ENCODE measurements around the gene ZBTB46. TPM values are rescaled to one million over a fixed set of nuclear protein-coding genes. Genes with fewer than 3 reads are reported as not detected.
A peak's percentile ranks its signal among the peaks of the same experiment; 100 is the strongest.
"Not testable (repeated sequence)": the region's sequence is repeated elsewhere in the genome, so short reads cannot be mapped to it uniquely, and the experiment has no call there.

Gene ZBTB46
- total RNA-seq, 1 donor from 2014 or later: 1.7 TPM

GRCh38 chr20:63789836-63790571, 41.1 kb downstream of the ZBTB46 start:
- DNase-seq (ENCODE audit: low spot score): no peak

GRCh38 chr20:63787749-63788148, 43.3 kb downstream of the ZBTB46 start:
- DNase-seq (ENCODE audit: low spot score): no peak

- DNase-seq (ENCODE audit: low spot score): no peak
Observed at GRCh38 chr20:63787302-63787701, 43.8 kb downstream of the ZBTB46 start.

DNA sequence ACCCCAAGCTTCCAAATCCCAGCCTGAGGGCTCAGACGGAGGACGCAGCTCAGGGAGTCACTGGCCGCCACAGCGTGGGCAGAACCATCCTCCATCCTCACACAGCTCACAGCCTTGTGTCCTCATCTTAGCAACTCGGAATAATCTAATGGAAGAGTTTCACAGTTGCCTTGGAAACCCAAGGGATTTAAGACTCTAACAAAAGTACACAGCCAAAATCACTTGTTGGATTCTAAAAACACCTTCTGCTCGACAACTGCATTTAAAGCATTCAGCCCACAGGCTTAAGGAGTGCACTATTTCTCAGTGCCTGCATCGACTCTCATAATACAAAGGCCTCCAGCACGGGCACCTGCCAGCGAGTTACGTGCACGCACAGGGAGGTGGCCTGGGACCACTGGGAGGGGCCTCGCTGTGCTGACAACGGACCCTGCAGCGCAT, 45.4 kb downstream of the ZBTB46 start:
- no peak for DNase-seq (ENCODE audit: low spot score)

- no peak for DNase-seq (ENCODE audit: low spot score)
Observed at GRCh38 chr20:63783970-63784369, 47.1 kb downstream of the ZBTB46 start.

DNA sequence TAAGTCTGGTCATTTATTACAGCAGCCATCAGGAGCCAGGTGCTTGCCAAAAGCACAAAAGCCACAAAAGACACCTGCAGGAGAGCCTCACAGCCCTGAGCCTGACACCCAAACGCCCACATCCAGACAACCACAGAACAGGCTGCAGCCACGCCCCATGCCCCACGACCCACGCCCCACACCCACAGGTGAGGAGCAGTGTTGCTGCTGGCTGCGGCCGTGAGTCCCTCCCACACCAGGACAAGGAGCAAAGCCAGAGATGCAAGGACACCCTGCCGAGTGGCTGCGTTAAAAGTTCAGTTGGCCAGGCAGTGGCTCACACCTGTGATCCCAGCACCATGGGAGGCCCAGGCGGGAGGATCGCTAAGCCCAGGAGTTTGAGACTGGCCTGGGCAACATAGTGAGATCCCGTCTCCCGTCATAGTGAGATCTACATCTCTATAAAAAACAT, 48.5 kb downstream of the ZBTB46 start:
- no peak for DNase-seq (ENCODE audit: low spot score)

DNA sequence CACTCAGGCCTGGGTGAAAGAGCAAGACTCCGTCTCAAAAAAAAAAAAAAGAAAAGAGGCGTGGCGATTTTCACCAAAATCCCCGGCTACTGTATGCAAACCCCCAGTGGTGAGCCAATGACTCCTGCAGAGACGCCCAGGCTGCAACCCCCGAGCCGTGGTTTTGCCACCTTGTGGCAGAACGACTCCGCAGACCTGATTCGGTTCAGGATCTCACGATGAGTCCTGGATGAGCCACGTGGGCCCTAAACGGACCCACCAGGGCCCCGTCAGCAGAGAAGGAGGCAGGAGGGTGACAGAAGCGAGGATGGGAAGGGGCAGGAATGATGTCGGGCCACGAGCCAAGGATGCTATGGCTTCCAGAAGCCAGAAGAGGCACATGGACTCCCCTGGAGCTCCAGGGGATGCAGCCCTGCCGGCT, 49.0 kb downstream of the ZBTB46 start:
- DNase-seq (ENCODE audit: low spot score): no peak

DNA sequence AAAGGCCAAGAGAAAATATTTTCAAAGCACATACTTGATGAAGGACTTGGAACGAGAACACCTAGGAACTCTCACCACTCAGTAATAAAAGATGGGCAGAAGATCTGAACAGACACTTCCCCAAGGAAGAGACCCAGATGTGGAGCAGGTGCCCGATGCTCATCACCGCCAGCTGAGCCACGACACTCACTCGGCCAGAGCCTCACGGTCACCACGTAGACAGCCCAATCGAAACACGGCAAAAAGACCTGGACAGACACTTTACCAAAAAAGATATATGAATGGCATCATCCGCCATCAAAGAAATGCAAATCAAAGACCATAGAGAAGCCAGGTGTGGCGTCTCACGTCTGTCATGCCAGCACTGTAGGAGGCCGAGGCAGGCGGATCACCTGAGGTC, 49.9 kb downstream of the ZBTB46 start:
- no peak for DNase-seq (ENCODE audit: low spot score)

- DNase-seq (ENCODE audit: low spot score): no peak
Observed at GRCh38 chr20:63778857-63779256, 52.2 kb downstream of the ZBTB46 start.

- no peak for DNase-seq (ENCODE audit: low spot score)
Observed at GRCh38 chr20:63778034-63778752, 52.9 kb downstream of the ZBTB46 start.

GRCh38 chr20:63777614-63778013, 53.5 kb downstream of the ZBTB46 start:
- no peak for DNase-seq (ENCODE audit: low spot score)

DNA sequence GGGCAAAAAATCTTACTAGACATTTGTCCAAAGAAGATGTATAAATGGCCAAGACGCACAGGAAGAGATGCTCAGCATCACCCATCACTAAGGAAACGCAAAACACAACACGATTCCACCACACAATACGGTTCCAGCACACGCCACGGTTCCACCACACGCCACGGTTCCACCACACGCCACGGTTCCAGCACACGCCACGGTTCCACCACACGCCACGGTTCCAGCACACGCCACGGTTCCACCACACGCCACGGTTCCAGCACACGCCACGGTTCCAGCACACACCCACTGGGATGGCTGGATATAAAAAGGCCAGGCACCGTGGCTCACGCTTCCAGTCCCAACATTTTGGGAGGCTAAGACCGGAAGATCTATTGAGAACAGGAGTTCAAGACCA, 54.2 kb downstream of the ZBTB46 start:
- not testable (repeated sequence) for DNase-seq (ENCODE audit: low spot score)

GRCh38 chr20:63775096-63775978, 55.7 kb downstream of the ZBTB46 start:
- DNase-seq (ENCODE audit: low spot score): peak; percentile 46

GRCh38 chr20:63774306-63774705, 56.8 kb downstream of the ZBTB46 start:
- DNase-seq (ENCODE audit: low spot score): no peak

GRCh38 chr20:63773571-63774241, 57.4 kb downstream of the ZBTB46 start:
- DNase-seq (ENCODE audit: low spot score): no peak

- no peak for DNase-seq (ENCODE audit: low spot score)
Observed at GRCh38 chr20:63772781-63773518, 58.1 kb downstream of the ZBTB46 start.

DNA sequence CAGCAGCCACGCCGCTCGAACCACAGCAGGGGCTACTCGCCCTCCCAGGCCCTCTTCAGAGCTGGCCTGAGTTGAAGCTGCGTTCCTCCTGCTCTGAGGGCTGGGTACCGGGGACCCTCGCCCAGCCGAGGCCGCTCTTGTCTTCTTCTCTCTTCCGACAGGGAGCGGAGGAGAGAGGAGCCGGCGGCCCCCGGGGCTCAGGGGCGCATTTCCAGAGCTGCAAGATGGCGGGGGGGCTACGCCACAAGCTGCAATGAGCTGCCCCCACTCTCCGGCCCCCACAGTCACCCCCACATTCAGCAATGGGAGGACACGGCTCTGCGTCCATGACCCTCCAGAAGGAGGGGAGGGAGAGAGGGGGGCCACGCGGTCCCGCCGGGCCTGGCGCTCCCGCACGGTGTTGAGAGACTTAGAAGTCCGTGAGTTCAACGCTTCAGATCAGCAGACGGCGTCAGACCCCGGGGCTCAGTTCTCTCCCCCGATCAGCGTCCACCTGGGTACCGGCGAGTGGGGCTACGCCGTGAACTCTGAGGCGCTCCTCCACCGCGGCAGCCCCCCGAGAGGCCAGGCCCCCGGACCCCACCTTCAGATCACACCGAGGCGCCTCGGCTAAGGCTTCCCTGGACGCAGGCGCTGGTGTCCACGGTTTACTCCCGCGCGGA, 59.9 kb downstream of the ZBTB46 start:
- DNase-seq (ENCODE audit: low spot score): no peak

DNA sequence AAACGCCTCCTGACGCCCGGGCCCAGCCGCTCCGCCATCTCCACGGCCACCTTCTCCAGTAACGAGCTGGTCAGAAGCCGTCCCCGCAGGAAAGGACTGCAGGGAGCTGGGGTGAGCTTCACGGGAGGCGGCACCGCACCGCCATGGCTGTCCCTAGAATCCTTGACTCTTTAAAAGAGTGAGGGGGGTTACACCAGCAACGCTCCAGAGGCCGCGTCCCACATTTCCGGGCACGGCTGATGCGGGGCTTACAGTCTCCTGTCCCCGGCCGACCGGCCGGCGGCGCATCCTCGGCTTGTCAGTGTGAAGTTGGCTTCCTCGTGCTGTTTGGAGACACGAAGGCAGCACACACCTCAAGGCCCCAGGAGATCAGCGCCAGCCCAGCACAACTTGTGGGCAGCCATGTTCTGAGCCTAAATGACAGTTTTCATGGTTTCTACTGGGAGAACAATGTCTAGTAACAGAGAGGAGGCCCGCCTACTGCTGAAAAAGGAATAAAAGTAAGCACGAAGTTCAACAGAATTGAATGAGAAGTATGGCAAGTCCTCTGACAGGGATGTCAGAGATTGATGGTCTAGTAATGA, 61.1 kb downstream of the ZBTB46 start:
- no peak for DNase-seq (ENCODE audit: low spot score)

GRCh38 chr20:63768591-63769515, 62.2 kb downstream of the ZBTB46 start:
- no peak for DNase-seq (ENCODE audit: low spot score)

All from umbilical cord (tissue), 2 donors.